Uterus (tissue), 2 donors: ENCODE results near the gene SGSM2.

ENCODE experiments used
- CTCF ChIP-seq, 4 experiments: fragments of 200-600 bp in 2 of 4; fragments of 450-650 bp in 2 of 4; sonication (generic) in 2 of 4; IDR thresholded peaks; one replicate each; pipeline ENCODE4 v1.5.1; 2016 to 2019; ENCODE audit warnings: antibody characterized with exemption in 4 of 4, mild to moderate bottlenecking in 2 of 4, moderate library complexity in 1 of 4
- POLR2A ChIP-seq, 2 donors: fragments of 450-650 bp; IDR thresholded peaks; one replicate each; pipeline ENCODE4 v1.6.1; 2016; ENCODE audit warnings: antibody characterized with exemption in 2 of 2, mild to moderate bottlenecking in 1 of 2, moderate library complexity in 1 of 2

GRCh38 chr17:2398655-2399571, 61.6 kb downstream of the SGSM2 start:
- TF ChIP-seq POLR2A (IDR thresholded peaks at IDR 0.05) (peak; percentile 53 to 57), CTCF (IDR thresholded peaks at IDR 0.05) (no peak)
